SK-N-SH (cell line): ENCODE measurements around the gene MRPS5.
"Not testable (repeated sequence)": the region's sequence is repeated elsewhere in the genome, so short reads cannot be mapped to it uniquely, and the experiment has no call there.

ENCODE experiments used
- CTCF ChIP-seq: fragments of 200-600 bp; sonication (generic); IDR thresholded peaks from 2 replicates; pipeline ENCODE4 v1.6.1; 2017; ENCODE audit warnings: antibody characterized with exemption, mild to moderate bottlenecking, moderate library complexity
- GATA2 ChIP-seq: sonication (generic); formaldehyde crosslinking; IDR thresholded peaks from 2 replicates; pipeline ENCODE4 v1.5.0; 2020; ENCODE audit warnings: mild to moderate bottlenecking, missing genetic modification reagents
- MXI1 ChIP-seq: IDR thresholded peaks from 2 replicates; pipeline ENCODE4 v1.6.1; 2012; ENCODE audit warnings: mild to moderate bottlenecking, low read depth, low read length, improper control_type of control experiment
- RAD21 ChIP-seq: IDR thresholded peaks from 2 replicates; pipeline ENCODE4 v1.6.1; 2012; ENCODE audit warnings: mild to moderate bottlenecking, low read length
- RCOR1 ChIP-seq: fragments of 150-350 bp; IDR thresholded peaks from 2 replicates; pipeline ENCODE4 v1.6.1; 2017; ENCODE audit warnings: antibody characterized with exemption, low read length
- TAF1 ChIP-seq: IDR thresholded peaks from 2 replicates; pipeline ENCODE4 v1.6.1; 2012; ENCODE audit warnings: low read depth, mild to moderate bottlenecking, low read length, moderate library complexity, borderline replicate concordance
- YY1 ChIP-seq: IDR thresholded peaks from 2 replicates; pipeline ENCODE4 v1.4.0; 2012; ENCODE audit warnings: low read depth, mild to moderate bottlenecking

DNA sequence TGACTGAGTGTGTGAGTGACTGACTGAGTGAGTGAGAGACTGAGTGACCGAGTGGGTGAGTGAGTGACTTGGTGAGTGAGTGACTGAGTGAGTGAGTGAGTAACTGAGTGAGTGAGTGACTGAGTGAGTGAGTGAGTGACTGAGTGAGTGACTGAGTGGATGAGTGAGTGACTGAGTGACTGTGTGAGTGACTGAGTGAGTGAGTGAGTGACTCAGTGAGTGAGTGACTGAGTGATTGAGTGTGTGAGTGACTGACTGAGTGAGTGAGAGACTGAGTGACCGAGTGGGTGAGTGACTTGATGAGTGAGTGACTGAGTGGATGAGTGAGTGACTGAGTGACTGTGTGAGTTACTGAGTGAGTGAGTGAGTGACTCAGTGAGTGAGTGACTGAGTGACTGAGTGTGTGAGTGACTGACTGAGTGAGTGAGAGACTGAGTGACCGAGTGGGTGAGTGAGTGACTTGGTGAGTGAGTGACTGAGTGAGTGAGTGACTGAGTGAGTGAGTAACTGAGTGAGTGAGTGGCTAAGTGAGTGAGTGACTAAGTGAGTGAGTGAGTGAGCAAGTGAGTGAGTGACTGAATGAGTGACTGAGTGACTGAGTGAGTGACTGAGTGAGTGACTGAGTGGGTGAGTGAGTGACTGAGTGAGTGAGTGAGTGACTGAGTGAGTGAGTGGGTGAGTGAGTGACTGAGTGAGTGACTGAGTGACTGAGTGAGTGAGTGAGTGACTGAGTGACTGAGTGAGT lies 83.6 kb downstream of the MRPS5 start:
- TF ChIP-seq MXI1; RAD21; GATA2 (CRISPR knock-in tag); CTCF; TAF1; RCOR1; YY1: not testable (repeated sequence)
